SK-N-MC (cell line): ENCODE data around the gene TAGLN.

Experiments used
- EZH2 ChIP-seq: fragments of 200-600 bp; sonication (generic); IDR thresholded peaks from one replicate; pipeline ENCODE4 v1.6.1; 2017; ENCODE audit warnings: antibody characterized with exemption
- POLR2AphosphoS5 ChIP-seq: IDR thresholded peaks from 2 replicates; pipeline ENCODE4 v1.6.1; 2012; ENCODE audit warnings: mild to moderate bottlenecking, low read depth, low read length, borderline replicate concordance

GRCh38 chr11:117192401-117192875 lies 6.7 kb upstream of the TAGLN start:
- no peak for TF ChIP-seq POLR2AphosphoS5
- TF ChIP-seq EZH2, result no peak
